IMR-90 (cell line): ENCODE measurements around the gene SLF1. TPM values are rescaled to one million over a fixed set of nuclear protein-coding genes. Genes with fewer than 3 reads are reported as not detected.

Source experiments
- ATAC-seq: fragments of 200-7000 bp; cut with Tn5 transposase; 2 replicates; pipeline ENCODE4 v1.9.1; 2020; ENCODE audit warnings: low read depth, mild to moderate bottlenecking, moderate library complexity
- BruUV-seq: library from RNA; stranded (reverse); fragments of 400-500 nt; replicated peaks from 2 replicates; lab custom pipeline; 2021; lab: Mats Ljungman, UMichigan
- CTCF ChIA-PET: fragments of 300-600 bp; formaldehyde crosslinking; extraction: SDS; loops from one replicate; lab custom pipeline; 2021; ENCODE audit warnings: antibody characterized with exemption; lab: Yijun Ruan, JAX
- POLR2A ChIA-PET: fragments of 300-600 bp; sonication (Branson Sonifier 250); formaldehyde crosslinking; loops from one replicate; lab custom pipeline; 2022; ENCODE audit warnings: antibody characterized with exemption; ENCODE audit not compliant: unreplicated experiment; lab: Charles Lee
- DNase-seq: peaks from one replicate; pipeline ENCODE4 v3.0.0; 2013
- H2AFZ ChIP-seq: replicated peaks from 2 replicates; pipeline ENCODE3; 2013; ENCODE audit warnings: low read length, mild to moderate bottlenecking; ENCODE audit not compliant: poor library complexity
- H2AK5ac ChIP-seq: 2 replicates; pipeline ENCODE4 v1.6.1; 2013; ENCODE audit warnings: low read depth, low read length, inconsistent platforms
- H2AK9ac ChIP-seq: replicated peaks from 2 replicates; pipeline ENCODE3; 2013; ENCODE audit warnings: mild to moderate bottlenecking, low read depth, low read length, moderate library complexity; ENCODE audit not compliant: poor library complexity
- H2BK120ac ChIP-seq: 2 replicates; pipeline ENCODE4 v1.6.1; 2013; ENCODE audit warnings: low read depth, low read length, inconsistent platforms
- H2BK15ac ChIP-seq: 3 replicates; pipeline ENCODE4 v1.6.1; 2013; ENCODE audit warnings: low read depth, low read length, inconsistent platforms
- H2BK20ac ChIP-seq: 2 replicates; pipeline ENCODE4 v1.6.1; 2013; ENCODE audit warnings: low read depth, mild to moderate bottlenecking, inconsistent platforms, low read length, moderate library complexity
- H2BK5ac ChIP-seq: 2 replicates; pipeline ENCODE4 v1.6.1; 2013; ENCODE audit warnings: mild to moderate bottlenecking, low read depth, low read length, inconsistent platforms; ENCODE audit not compliant: poor library complexity, severe bottlenecking
- H3K14ac ChIP-seq: replicated peaks from 2 replicates; pipeline ENCODE4 v1.6.1; 2013; ENCODE audit warnings: low read depth, low read length, inconsistent platforms
- H3K18ac ChIP-seq: 2 replicates; pipeline ENCODE4 v1.6.1; 2013; ENCODE audit warnings: low read depth, low read length, control low read depth
- H3K23ac ChIP-seq: 2 replicates; pipeline ENCODE4 v1.6.1; 2013; ENCODE audit warnings: low read depth, low read length, inconsistent platforms
- H3K27ac ChIP-seq: 2 replicates; pipeline ENCODE4 v1.5.1; 2013; ENCODE audit warnings: mild to moderate bottlenecking, control low read depth, low read length; ENCODE audit not compliant: insufficient read depth
- H3K27me3 ChIP-seq: 2 replicates; pipeline ENCODE4 v1.6.1; 2013; ENCODE audit warnings: low read length; ENCODE audit not compliant: control insufficient read depth, insufficient read depth
- H3K36me3 ChIP-seq: 2 replicates; pipeline ENCODE4 v1.6.1; 2013; ENCODE audit warnings: low read length, mixed read lengths; ENCODE audit not compliant: control insufficient read depth, insufficient read depth
- H3K4ac ChIP-seq: 2 replicates; pipeline ENCODE4 v1.6.1; 2013; ENCODE audit warnings: low read depth, low read length, inconsistent platforms
- H3K4me1 ChIP-seq: 2 replicates; pipeline ENCODE4 v1.6.1; 2013; ENCODE audit warnings: low read length, mixed read lengths; ENCODE audit not compliant: control insufficient read depth, insufficient read depth
- H3K4me2 ChIP-seq: 2 replicates; pipeline ENCODE4 v1.6.1; 2013; ENCODE audit warnings: low read depth, mild to moderate bottlenecking, control low read depth, low read length, moderate library complexity
- H3K4me3 ChIP-seq: 2 replicates; pipeline ENCODE4 v1.5.1; 2013; ENCODE audit warnings: low read depth, mild to moderate bottlenecking, control low read depth, low read length, moderate library complexity; ENCODE audit not compliant: insufficient read depth
- H3K56ac ChIP-seq: 2 replicates; pipeline ENCODE4 v1.6.1; 2013; ENCODE audit warnings: low read length, inconsistent platforms; ENCODE audit not compliant: insufficient read depth; ENCODE audit errors: extremely low read depth
- H3K79me1 ChIP-seq, 2 experiments: 2 replicates each; pipeline ENCODE4 v1.6.1; 2013; ENCODE audit warnings: low read length in 2 of 2, inconsistent platforms in 1 of 2, low read depth in 1 of 2
- H3K9ac ChIP-seq: 2 replicates; pipeline ENCODE4 v1.6.1; 2013; ENCODE audit warnings: low read depth, low read length, control low read depth
- H3K9me1 ChIP-seq: 2 replicates; pipeline ENCODE4 v1.6.1; 2013; ENCODE audit warnings: low read length, inconsistent platforms; ENCODE audit not compliant: insufficient read depth
- H3K9me3 ChIP-seq: 2 replicates; pipeline ENCODE4 v1.6.1; 2013; ENCODE audit warnings: low read length; ENCODE audit not compliant: control insufficient read depth, insufficient read depth
- H4K20me1 ChIP-seq: 2 replicates; pipeline ENCODE4 v1.6.1; 2013; ENCODE audit warnings: low read length, inconsistent platforms; ENCODE audit not compliant: insufficient read depth
- H4K5ac ChIP-seq: 2 replicates; pipeline ENCODE4 v1.6.1; 2013; ENCODE audit warnings: mild to moderate bottlenecking, low read depth, low read length, control low read depth
- H4K8ac ChIP-seq, 2 experiments: 2 replicates each; pipeline ENCODE4 v1.6.1; 2013; ENCODE audit warnings: low read depth in 2 of 2, low read length in 2 of 2, control low read depth in 1 of 2, inconsistent platforms in 1 of 2
- H4K91ac ChIP-seq: 2 replicates; pipeline ENCODE4 v1.6.1; 2013; ENCODE audit warnings: low read depth, low read length, inconsistent platforms; ENCODE audit not compliant: insufficient read depth
- CEBPB ChIP-seq: IDR thresholded peaks from 2 replicates; pipeline ENCODE4 v1.6.1; 2012; ENCODE audit warnings: low read depth, low read length, improper control_type of control experiment
- CHD1 ChIP-seq: IDR thresholded peaks from 2 replicates; pipeline ENCODE4 v1.6.1; 2012; ENCODE audit warnings: low read depth, low read length, improper control_type of control experiment
- MAFK ChIP-seq: IDR thresholded peaks from 2 replicates; pipeline ENCODE4 v1.6.1; 2012; ENCODE audit warnings: low read depth, low read length, improper control_type of control experiment
- NFE2L2 ChIP-seq: fragments of 150-350 bp; IDR thresholded peaks from 2 replicates; pipeline ENCODE4 v1.6.1; 2016; ENCODE audit warnings: low read depth, mild to moderate bottlenecking, low read length
- POLR2A ChIP-seq: IDR thresholded peaks from 2 replicates; pipeline ENCODE4 v1.6.1; 2012; ENCODE audit warnings: mild to moderate bottlenecking, low read depth, low read length
- RAD21 ChIP-seq: IDR thresholded peaks from 2 replicates; pipeline ENCODE4 v1.6.1; 2012; ENCODE audit warnings: low read length, improper control_type of control experiment
- RCOR1 ChIP-seq: IDR thresholded peaks from 2 replicates; pipeline ENCODE4 v1.6.1; 2012; ENCODE audit warnings: mild to moderate bottlenecking, low read length, improper control_type of control experiment; ENCODE audit not compliant: insufficient replicate concordance
- RFX5 ChIP-seq: IDR thresholded peaks from 2 replicates; pipeline ENCODE4 v1.8.0; 2012; ENCODE audit warnings: low read depth, mild to moderate bottlenecking, low read length, moderate library complexity
- SMC3 ChIP-seq: fragments of 150-350 bp; IDR thresholded peaks from 2 replicates; pipeline ENCODE4 v1.6.1; 2016; ENCODE audit warnings: low read depth, mild to moderate bottlenecking, antibody characterized with exemption, low read length, moderate library complexity
- WGBS, 2 experiments: methylation state at CpG; one replicate each; pipeline versions ENCODE4 v1.1.5 to v1.1.7; 2013; ENCODE audit warnings: missing lambda C conversion rate in 2 of 2; ENCODE audit not compliant: insufficient read length in 1 of 2; ENCODE audit errors: extremely low coverage in 2 of 2; 5-methylcytosine and 5-hydroxymethylcytosine counted together
- dilution Hi-C: fragments of 300-500 bp; cut with HindIII; formaldehyde crosslinking; loops from one replicate; pipeline ENCODE4 v1.14.3; 2018; ENCODE audit warnings: low sequenced_read_pairs; ENCODE audit not compliant: unreplicated experiment
- in situ Hi-C: fragments of 300-500 bp; cut with MboI; formaldehyde crosslinking; loops from 3 replicates; pipeline ENCODE4 v1.14.3; 2019; ENCODE audit warnings: low sequenced_read_pairs, inconsistent platforms, mixed read lengths
- intact Hi-C: fragments of 100-400 bp; cut with micrococcal nuclease; formaldehyde crosslinking; loops from 2 replicates; pipeline ENCODE4 v1.10.0; 2022
- polyA plus RNA-seq, 3 experiments: library from polyadenylated mRNA; depleted of rRNA; stranded (reverse); fragments of >200 nt; gene quantifications; 2 replicates each; pipeline ENCODE4 v1.2.3, GENCODE V29; 2012; ENCODE audit warnings: low replicate concordance in 1 of 3
- total RNA-seq: library from RNA; depleted of rRNA; stranded (reverse); fragments of >200 nt; gene quantifications from 2 replicates; pipeline ENCODE4 v1.2.3, GENCODE V29; 2012

The SLF1 gene
- total and polyA plus RNA-seq, 2 of the 4 experiments (the other 2 are of a cell fraction): 1.9 to 3.4 TPM

DNA sequence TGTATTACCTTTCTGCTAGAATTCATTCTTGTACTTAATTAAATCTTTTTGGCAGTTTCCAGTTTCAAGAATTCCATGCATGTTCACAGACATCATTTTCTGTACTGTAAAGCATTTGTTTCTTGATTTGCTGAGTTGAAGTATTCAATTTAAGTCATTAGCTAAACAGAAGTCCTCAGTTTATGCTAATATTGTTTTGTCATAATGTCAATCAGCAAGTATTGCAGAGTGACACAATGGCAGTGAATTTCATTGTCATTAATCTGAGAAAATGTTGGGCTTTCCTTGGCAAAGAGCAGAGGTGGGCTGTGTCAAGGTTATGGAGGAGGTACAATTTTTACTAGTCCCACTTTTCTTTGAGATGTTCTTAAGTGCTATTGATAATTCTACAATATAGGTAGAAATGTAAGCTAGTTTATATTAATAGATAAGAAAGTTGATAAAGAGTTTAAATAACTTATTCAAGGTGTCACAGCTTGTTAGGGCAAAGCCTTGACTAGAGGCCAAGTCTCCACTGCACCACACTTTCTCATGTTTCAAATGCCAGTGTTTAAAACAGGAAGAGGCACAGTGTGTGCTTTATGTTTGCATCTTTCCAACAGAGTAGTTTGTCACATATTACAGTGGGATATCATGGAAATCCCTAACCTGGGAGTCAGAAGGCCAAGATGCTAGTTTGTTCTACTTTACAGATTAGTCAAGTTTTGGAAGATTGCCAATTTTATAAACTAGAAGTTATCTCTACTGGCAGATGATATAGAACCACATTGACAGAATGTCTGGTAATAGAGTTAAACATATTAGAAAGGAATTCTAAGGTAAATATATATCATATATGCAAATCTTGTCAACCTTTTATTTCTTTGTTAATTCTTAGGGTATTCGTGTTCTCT lies 56.3 kb downstream of the SLF1 start:
- Histone ChIP-seq H2AK9ac (no peak overlapping the region), H3K27ac (no peak overlapping the region), H3K9me3 (no peaks in the 10 kb centered on the region), H2BK5ac (no peak overlapping the region), H2AK5ac (no peak overlapping the region), H3K4me1 (no peaks in the 10 kb centered on the region), H3K14ac (no peak overlapping the region), H3K4me2 (no peak overlapping the region), H2BK15ac (no peak overlapping the region), H4K20me1 (no peaks in the 10 kb centered on the region), H3K4ac (no peak overlapping the region), H3K27me3 (no peaks in the 10 kb centered on the region), H2AFZ (no peak overlapping the region), H3K4me3 (no peak overlapping the region), H3K9me1 (no peaks in the 10 kb centered on the region), H3K23ac (no peak overlapping the region), H3K36me3 (peaks cover 1% of the 10 kb centered on the region; the same call in 1 of the 2 replicates), H2BK120ac (no peak overlapping the region), H2BK20ac (no peak overlapping the region), H3K56ac (no peak overlapping the region), H4K8ac (no peak overlapping the region), H4K5ac (no peak overlapping the region), H3K79me1 (no peaks in the 10 kb centered on the region), H3K18ac (no peak overlapping the region), H3K9ac (no peak overlapping the region), H4K91ac (no peak overlapping the region)
- peak; percentile 28 for DNase-seq
- ChIA-PET CTCF (no interaction called here), POLR2A (no interaction called here)
- dilution Hi-C loops (no loop called here), intact Hi-C loops (no loop called here), in situ Hi-C loops (no loop called here)
- BruUV-seq: no TSS peak
- no CpG with 5 or more reads among the region's 1 CpG for WGBS, 2 experiments
- peak; percentile 24; the same call in 1 of the 2 replicates for ATAC-seq
- no peak for TF ChIP-seq RFX5
- no peak for TF ChIP-seq CHD1
- TF ChIP-seq CEBPB: no peak
- TF ChIP-seq RAD21: no peak
- TF ChIP-seq NFE2L2: no peak
- no peak for TF ChIP-seq POLR2A
- TF ChIP-seq RCOR1: no peak
- TF ChIP-seq SMC3: no peak
- no peak for TF ChIP-seq MAFK
